GM18909 (cell line): ENCODE results near the gene FOXJ1.

ENCODE experiments used
- ATAC-seq: cut with Tn5 transposase; IDR thresholded peaks from one replicate; pipeline ENCODE4 v1.9.1; 2021; ENCODE audit warnings: mild to moderate bottlenecking; ENCODE audit not compliant: unreplicated experiment, poor library complexity

The FOXJ1 gene

GRCh38 chr17:76130473-76130872, 10.6 kb downstream of the FOXJ1 start:
- no peak for ATAC-seq

GRCh38 chr17:76125922-76126321, 15.1 kb downstream of the FOXJ1 start:
- no peak for ATAC-seq

DNA sequence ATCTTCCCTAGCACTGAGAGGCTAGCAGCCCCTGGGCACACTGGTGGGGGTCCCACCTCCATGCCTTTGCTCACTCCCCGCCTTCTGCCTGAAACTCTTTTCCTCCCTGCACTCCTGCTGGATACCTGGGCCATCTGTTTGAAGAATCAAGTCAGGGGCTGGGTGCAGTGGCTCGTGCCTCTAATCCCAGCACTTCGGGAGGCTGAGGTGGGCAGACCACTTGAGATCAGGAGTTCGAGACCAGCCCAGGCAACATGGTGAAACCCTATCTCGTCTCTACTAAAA, 15.7 kb downstream of the FOXJ1 start:
- ATAC-seq, result no peak

DNA sequence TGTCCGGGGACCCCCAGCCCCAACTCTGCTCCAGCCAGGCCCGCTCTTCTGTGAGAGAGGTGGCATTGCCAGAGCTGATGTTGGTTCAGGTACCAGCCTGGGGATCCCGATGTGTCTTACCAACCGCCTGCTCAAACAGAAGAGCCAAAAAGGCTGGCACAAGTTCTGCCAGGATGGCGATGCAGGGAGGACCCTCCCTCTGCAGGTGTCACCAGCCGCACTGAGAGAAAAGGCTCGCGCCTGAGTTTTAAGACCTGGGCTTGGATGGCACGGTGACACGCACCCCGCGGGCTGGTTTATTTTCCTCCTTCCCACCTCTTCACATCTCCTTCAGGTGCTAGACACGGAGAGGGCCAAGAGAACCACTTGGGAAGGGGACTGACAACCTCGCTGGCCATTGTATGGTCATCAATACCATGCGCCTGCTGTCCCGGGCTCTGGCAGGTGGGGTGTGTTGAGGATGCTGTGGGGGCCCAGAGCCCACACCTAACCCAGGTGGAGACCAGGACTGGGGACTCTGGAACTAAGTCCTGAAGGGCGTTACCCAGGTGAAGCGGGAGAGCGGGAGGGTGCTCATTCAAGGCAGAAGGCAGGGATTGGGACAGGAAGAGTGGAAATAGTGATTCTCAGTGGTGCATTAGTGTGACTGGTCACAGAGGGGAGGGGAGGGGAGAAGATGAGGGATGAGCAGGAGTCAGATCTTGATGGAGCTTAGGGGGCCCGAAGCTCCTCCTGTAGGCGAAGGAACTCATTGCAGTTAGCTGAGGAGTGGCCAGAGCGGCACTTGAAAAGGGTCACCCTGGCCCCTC, 16.3 kb downstream of the FOXJ1 start:
- no peak for ATAC-seq

DNA sequence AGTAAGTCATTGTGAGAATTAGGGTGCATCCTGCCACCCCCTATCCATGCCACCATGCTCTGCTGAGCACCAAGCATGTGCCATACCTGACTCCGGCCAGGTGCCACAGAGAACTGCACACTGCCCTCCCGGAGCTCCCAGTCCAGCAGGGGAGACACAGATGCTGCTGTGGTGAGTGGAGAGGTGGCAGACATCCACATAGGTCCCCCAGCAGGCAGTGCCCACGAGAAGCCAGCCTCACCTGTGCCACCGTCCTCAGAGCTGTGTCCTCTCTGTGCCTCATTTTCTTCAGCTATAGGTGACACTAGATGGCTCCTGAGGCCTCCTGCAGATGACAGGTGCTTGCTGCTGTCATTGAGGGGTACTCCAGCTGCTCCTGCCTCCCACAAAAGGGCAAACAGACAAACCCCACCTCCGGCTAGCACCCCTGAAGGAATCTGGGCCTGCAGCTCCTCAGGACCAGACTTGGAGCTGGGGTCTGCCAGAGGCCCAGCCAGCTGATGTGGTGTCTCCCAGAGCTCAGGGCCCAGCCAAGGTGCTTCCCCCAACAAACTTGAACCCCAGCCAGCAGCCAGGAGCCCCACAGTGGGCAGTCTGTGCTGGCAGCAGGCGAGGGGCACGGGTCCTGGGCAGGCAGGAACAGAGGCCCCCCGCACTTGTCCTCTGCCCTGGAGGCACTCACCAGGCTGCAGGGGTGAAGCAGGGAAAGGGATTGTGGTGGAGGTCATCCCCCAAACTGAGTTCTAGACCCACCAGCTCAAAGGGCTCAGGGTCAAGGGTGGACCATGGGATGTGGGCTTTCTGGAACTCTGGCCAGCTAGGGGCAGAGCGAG, 17.1 kb downstream of the FOXJ1 start:
- no peak for ATAC-seq

DNA sequence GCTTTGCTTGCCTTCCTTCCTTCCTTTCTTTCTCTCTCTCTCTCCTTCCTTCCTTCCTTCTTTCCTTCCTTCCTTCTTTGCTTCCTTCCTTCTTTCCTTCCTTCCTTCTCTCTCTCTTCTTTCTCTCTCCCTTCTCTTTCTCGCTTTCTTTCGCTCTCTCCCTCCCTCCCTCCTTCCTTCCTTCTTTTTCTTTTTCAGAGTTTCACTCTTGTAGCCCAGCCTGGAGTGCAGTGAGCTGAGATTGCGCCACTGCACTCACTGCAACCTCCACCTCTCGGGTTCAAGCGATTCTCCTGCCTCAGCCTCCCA, 17.9 kb downstream of the FOXJ1 start:
- no peak for ATAC-seq

DNA sequence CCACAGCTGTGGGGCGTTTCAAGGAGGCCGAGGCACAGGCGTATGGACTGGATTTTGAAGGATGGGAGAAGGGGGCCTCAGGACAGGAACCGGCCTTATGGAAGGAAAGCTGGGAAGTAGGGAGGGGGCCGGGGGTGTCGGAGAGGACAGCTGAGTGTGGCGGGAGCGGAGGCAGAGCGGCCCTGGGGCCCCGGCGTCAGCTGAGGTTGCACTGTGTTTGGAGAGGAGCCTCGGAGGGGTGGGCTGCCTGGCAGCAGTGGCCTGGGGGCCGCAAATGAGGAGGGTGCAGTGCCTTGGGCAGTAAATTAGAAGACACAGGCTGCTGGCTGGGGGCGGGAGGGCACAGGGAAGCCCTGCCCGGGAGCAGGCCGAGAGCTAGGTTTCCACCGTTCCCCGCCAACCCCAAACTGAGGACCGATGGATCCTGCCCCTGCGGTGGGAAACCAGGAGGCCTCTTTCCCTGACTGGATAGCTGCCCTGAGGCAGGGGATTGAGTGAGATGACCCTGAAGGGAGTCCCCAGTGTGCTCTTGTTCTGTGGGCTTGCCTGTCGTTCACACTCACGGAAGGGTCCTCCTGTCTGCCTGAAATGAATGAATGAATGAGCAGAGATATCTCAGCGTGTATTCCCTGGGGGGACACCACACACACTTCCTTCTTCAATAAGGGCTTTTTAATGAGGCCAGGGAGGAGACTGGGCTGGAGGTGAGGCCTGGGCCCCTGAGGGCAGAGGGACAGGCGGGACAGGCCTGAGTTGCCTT, 18.4 kb downstream of the FOXJ1 start:
- no peak for ATAC-seq

GRCh38 chr17:76121932-76122430, 19.1 kb downstream of the FOXJ1 start:
- ATAC-seq, result peak; percentile 18

- ATAC-seq, result no peak
Observed at GRCh38 chr17:76120658-76121008, 20.4 kb downstream of the FOXJ1 start.

DNA sequence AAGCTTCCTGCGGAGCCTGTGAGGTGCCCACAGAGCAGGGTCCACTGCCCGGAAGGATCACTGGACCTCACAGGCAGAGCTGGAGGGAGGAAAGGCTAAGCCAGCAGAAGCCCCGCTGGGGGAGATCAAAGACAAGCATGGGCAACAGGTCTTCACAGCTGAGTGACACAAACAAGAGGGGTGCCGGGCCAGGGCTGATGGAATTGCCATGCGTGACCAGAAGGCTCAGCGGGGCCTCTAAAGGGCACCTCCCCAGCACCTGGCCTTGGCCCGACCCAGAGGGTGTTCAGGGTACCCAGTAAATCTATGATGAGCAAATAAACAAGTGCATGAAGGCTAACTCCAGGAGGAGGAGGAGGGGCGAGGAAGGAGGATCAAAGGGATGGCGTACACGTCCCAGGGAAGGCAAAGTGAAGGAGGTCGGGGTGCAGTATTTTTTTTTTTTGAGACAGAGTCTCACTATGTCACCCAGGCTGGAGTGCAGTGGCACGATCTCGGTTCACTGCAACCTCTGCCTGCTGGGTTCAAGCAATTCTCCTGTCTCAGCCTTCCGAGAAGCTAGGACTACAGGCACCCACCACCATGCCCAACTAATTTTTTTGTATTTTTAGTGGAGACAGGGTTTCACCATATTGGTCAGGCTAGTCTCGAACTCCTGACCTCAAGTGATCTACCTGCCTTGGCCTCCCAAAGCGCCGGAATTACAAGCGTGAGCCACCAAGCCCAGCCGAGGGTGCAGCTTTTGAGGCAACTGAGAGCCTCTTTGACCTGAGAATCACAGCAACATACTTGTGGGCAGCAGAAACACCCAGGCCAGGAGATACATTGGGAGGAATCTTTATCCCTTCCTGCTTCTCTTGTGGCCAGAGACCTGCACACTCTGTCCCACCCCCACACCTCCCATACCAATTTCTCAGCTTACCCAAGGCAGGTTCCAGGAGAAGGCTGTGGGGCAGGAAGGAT, 21.4 kb downstream of the FOXJ1 start:
- no peak for ATAC-seq

DNA sequence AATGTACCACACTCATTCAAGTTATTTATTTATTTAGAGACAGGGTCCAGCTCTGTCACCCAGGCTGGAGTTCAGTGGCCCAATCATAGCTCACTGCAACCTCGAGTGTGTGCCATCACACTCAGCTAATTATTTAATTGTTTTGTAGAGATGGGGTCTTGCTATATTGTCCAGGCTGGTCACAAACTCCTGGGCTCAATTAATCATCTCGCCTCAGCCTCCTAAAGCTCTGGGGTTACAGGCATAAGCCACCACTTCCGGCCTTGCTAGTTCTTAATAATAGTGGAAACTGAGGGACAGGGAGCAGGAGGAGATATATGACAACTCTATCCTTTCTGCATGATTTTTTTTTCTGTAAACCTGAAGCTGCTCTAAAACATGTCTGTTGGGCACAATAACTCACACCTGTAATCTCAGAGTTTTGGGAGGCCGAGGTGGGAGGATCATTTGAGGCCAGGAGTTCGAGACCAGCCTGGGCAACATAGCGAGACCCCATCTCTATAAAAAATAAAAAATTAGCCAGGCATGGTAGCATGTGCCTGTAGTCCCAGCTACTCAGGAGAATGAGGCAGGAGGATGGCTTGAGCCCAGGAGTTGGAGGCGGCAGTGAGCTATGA, 25.8 kb downstream of the FOXJ1 start:
- ATAC-seq, result no peak

- ATAC-seq, result no peak
Observed at GRCh38 chr17:76111956-76112355, 29.1 kb downstream of the FOXJ1 start.

GRCh38 chr17:76107509-76107908, 33.5 kb downstream of the FOXJ1 start:
- no peak for ATAC-seq

GRCh38 chr17:76106703-76107102, 34.3 kb downstream of the FOXJ1 start:
- ATAC-seq, result no peak

- no peak for ATAC-seq
Observed at GRCh38 chr17:76104896-76105231, 36.2 kb downstream of the FOXJ1 start.

DNA sequence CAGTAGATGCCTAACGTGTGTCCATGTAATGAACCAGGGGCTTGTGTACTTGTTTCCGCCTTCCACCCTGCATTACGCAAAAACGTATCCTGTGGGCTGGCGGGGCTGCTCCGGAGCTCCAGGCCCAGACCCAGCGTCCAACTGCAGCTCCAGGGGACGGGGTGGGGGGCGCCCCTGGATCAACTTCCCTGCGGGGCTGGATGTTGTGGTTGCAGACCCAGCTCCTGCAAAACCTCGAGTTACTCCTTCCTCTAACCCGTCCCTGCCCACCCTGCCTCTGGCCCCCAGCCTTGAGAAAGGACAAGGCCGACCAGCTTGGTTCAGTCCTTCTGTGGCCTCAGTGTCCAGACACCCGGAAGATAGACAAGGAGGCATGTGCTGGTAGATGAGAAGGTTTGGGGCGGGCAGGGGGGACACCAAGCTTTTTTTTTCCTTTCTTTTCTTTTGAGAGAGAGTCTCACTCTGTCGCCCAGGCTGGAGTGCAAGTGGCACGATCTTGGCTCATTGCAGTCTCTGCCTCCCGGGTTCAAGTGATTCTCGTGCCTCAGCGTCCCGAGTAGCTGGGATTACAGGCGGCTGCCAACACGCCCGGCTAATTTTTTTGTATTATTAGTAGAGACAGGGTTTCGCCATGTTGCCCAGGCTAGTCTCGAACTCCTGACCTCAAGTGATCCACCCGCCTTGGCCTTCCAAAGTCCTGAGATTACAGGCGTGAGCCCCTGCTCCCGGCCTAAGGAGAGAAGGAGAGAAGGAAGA, 36.7 kb downstream of the FOXJ1 start:
- no peak for ATAC-seq

- ATAC-seq, result peak; percentile 89
Observed at GRCh38 chr17:76103274-76104139, 37.5 kb downstream of the FOXJ1 start, which contains the start of gene EXOC7. TSS of gene EXOC7 (minus strand) at chr17:76103787. CDS start at chr17:76103692, 95 bp downstream.

DNA sequence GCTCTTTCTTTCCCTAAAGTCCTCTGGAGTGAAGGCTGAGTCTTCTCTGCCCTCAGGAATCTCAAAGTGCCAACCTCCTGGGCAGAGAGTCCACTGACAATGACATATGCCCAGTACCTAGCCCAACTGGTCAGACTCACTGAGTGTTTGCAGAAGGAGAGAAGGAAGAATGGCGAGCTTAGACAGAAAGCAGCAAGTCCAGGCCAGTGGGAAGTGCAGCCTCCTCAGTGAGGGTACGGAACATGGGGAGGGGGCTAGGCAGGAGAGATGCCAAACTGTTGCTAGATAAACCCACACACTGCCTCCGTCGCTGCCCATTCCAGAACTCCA, 38.1 kb downstream of the FOXJ1 start:
- peak; percentile 2 for ATAC-seq
